NCI-H187 treated with DMSO at 0.1 percent for 48 hours (cell line): ENCODE data around the gene TSBP1.

ENCODE experiments used
- DNase-seq: peaks from one replicate; lab custom pipeline; 2025; lab: John Stamatoyannopoulos, UW

TSBP1 gene, protein sequence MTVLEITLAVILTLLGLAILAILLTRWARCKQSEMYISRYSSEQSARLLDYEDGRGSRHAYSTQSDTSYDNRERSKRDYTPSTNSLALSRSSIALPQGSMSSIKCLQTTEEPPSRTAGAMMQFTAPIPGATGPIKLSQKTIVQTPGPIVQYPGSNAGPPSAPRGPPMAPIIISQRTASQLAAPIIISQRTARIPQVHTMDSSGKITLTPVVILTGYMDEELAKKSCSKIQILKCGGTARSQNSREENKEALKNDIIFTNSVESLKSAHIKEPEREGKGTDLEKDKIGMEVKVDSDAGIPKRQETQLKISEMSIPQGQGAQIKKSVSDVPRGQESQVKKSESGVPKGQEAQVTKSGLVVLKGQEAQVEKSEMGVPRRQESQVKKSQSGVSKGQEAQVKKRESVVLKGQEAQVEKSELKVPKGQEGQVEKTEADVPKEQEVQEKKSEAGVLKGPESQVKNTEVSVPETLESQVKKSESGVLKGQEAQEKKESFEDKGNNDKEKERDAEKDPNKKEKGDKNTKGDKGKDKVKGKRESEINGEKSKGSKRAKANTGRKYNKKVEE

DNA sequence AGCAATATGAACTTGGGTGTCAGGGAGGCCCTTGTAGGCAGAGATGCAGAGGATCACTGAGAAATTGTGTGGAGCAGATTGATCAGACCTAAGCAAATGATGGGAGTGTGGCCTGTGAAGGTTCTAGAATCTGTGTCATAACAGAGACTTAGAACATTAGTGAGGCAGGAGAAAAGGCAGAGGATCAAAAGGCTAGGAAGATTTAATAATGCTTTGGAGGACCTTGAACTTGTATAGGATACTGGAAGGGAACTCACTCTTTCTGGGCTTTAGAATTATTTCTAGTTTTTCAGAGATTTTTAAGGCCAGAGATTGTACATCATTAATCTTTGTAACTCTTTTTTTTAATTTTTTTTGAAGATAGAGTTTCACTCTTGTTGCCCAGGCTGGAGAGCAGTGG is at the start of gene TSBP1:
Gene TSBP1 (minus strand): TSS at position 101 of the 400 bp plus-strand sequence. CDS start 197 bp downstream, outside the sequence.
- no peak for DNase-seq

DNA sequence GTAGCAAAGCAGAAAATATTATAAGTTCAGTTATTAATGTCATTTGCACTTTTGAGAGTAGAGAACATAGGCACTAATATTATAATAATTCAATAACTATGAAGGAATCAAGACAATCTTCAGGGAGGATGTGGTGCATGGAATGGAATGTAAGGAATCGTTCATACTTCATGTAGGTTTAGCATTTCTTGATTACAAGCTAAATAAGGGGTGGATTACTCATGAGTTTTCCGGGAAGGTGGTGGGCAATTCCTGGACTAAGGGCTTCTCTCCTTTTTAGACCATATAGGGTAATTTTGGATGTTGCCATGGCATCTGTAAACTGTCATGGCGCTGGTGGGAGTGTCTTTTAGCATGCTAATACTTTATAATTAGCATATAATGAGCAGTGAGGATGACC is 44.3 kb upstream of the TSBP1 start:
- no peak for DNase-seq

DNA sequence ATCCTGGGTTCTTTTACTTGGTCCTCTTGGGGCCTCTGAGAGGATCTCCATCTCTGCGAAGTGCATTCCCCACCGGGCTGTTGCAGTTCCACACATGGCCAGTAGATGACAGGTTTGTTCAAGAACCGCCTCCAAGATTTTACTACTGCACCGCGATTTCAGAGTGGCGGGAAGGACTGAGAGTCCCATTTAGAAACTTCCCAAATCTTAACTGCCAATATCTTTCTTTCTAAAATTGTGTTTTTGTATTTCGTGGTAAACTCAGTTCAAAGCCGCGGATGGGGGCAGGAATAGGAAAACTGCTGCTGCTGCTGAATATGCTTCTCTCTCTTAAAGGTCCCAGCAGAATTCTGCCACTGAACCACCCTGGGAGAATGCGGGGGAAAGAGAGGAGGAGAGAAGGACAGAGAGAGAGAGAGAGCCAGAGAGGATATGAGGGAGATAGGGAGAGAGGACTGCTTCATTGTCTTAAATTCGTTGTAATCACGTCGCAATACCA is 43.9 kb upstream of the TSBP1 start:
- DNase-seq = peak; percentile 25

DNA sequence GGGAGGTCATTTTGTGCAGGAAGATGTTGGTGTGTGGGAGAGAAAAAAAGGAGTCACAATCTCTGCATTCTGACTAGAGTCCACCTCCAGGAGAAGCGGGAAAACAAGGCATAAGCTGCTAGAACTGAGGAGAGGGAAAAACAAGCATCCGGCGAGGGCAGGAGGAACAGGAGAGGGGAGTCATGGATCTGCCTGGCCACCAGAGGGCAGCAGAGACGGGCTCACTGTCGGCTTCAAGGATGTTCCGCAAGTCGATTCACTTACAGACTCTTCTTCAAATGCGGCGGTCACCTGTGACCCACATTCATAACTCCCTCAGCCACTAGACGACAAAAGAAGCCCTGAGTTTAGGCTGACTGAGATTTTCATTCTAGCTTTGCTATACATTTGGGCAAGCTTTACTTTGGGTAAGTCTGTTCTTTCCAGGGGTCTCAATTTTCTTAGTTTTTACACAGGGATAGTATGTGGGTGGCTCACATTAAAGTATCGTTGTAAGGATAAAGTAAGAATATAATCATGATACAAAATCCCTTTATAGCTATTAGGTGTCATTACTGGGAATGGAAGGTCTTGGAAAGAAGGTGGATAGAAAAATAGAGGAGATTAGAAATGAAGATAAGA is 41.8 kb upstream of the TSBP1 start:
- peak; percentile 61 for DNase-seq

DNA sequence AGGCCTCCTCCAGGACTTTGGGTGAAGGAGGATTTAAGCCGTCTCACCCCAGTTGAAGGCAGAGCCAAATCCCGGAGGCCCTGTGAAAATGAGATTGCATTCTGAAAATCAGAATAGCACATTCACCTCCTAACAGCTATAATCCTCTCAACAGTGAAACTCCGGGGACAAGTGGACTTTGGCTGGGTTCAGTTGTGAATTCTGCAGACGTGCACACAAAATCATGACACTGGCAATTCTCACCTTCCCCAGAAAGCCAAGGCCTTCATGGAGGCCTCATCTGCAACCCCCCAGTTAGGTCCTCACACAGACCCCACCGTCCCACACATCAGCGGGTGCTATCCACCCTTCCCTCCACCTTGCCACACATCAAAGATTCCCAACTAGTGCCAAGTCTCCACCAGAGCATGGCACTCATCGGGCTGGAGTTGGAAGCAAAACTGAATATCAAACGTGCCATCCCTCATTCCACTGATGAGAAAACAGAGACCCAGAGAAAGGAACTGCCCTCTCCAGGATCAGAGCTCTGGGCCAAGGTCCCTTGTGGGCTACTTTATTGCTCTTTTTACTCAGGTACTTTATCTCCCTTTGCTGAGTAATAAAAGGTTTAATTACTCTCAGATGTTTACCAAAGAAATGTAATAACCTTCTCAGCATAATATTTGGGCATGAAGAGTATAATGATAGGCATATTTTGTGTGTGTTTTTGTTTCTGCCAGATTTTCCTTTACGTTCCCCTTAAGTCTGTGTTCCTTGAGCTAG is 40.0 kb upstream of the TSBP1 start:
- no peak for DNase-seq

DNA sequence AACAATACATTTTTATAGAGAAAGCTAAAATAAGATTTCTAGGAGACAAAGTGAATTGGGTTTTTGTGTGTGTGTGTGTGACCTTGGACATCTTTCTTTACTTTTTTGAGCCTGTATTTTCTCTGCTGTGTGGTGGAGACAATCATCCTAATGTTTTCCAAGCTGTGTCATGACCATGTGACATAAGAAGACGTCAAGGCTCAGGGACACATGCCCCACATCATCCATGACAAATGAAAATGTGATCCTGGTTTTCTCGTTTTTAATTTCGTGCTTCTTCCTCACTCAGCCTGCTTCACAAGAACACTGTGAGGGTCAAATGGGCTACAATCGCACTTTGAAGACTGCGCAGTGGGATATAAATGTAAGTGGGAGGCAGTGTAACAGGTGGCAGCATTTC is 39.2 kb upstream of the TSBP1 start:
- no peak for DNase-seq

DNA sequence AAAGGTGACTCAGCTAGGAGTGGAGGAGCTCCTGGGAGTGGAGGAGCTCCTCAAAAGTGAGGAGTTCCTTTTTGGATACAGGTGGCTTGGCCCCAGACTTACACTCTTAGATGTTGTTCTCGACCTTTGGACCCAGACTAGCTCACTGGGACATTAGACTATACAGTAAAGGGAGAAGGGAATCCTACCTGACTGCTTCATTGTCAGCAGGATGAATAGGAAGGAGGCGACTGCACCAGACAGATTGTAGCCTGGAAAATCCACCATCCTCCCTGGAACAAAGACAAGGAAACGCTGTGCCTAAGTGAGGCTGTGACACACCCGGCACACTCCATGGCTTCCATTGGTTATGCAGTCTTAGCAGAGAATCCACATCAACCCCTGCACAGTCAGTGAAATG is 35.2 kb upstream of the TSBP1 start, which contains the start of gene BTNL2:
Gene BTNL2 (minus strand): TSS at position 325 of the 400 bp plus-strand sequence. CDS start 58 bp downstream, at position 267.
- DNase-seq = no peak

DNA sequence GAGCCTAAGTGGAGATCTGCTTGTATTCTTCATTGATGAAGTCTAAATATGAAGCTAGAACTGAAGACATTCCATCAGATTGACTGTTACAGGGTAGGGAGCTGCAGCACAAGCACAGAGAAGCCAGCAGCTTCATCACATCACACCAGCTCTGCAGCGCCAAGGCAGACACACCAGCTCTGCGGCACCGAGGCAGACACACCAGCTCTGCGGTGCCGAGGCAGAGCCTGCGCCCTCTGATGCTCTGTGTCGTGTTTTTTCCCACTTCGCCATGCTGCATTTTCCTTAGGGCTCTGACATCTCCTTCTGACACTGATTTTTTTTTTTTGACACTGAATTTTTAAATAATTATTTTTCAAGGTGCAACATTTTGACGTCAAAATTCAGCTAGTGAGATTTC is 34.5 kb upstream of the TSBP1 start:
- no peak for DNase-seq

DNA sequence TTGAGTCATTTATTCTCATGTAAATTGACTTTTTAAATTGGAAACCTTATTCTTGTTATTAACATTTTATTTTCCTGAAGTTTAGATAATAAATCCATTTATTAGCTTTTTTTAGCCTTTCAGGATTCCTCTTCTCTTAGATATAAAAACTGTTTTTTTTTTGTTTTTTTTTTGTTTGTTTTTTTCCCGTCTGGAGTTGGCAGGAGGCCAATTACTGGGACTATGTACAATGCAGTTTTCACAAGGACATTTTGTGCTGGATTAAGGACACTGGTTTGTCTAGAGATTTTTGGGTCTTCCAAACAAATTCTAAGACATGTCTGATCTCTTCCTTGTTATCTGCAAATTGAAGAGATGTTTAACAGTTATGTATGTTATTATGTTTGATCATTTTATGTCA is 34.0 kb upstream of the TSBP1 start:
- no peak for DNase-seq

DNA sequence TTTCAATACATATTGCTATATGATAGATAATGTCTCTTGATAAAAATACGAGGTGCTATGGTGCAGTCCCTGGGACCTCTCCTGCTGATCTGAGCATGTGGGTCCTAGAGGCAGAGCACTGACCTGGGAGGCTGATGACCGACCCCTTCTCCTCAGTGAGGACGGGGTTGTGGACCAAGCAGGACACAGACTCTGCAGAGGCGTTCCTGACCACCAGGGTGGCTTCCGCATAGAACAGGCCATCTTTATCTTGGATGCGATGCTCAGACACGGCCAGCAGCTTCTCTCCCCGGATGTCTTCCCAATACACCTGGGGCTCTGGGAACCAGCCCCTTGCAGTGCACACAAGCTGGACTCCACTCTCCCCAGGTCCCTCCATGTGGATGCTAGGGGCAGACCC is 31.1 kb upstream of the TSBP1 start:
- no peak for DNase-seq

DNA sequence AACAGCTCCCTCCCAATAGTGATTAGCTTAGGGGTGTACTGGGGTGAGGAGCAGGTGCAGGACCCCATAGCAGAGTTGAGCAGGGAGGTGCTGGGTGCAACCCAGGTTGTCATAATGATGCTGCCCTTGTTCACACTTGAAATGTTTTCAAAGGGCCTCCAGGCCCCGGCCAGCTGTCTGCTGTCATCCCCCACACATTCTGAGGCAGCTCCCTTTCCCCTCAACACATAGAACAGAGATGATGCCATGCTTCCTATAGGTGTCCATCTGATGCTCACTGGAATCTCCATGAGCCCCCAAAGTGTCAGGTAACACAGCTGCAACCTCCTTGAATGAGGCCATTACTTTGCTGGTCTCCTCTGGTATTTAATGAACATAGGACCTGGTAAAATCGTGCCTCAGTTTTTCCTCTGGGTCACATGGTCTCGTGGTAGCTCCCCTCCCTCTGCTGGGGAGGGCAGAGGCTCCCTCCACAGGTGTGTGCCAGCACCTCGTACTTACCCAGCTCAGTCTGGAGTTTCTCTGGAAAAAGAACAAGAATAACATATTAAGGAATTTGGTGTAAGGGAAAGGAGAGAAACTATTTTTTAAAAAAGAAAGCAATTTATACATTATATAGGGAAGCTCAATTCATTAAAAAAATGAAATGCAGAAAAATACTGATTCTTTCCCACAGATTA is 29.7 kb upstream of the TSBP1 start:
- no peak for DNase-seq

DNA sequence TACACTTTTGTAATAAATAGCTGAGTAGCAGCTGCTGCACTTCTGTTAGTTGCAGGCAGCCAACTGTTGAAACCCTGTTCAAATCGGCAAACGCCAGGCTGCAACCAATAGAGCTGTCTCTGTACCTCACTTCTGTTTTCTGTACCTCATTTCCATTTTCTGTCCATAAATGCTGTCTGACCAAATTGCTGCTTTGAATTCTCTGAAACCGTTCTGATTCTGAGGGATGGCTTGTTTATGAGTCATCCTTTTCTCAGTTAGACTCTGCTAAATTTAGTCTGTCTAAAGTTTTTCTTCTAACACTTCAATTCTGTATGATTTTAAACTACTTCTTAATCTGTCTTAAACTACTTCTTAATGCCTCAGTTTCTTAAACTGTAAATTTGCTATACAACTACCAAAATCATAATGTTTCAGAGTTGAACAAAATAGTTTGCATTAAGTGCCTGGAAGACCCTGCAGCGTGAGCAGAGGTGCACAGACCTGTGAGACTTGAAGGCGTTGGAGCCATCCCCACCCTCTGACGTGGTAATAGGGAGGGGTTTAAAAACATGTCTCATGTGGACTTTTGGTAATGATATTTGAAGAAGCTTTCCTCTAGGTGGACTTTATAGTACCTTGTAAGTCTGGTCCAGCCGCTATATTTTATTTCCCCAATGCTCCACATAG is 25.7 kb upstream of the TSBP1 start:
- DNase-seq = no peak

DNA sequence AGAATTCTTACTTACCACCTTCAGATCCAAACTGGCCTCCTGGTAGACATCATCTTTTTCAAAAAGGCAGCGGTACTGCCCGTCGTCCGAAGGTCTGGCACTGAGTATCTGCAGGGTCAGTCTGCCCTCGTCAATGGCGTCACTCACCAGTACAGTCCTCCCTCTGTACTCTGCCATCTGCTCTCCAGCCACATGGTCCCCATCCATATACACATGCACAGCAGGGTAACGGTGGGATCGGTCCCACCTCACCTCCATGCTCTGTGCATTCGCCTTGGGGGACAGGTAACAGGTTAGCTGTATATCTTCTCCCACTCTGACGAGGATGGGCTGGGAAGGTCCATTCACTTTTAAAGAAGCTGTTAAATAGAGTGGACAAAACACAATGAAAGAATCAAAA is 24.3 kb upstream of the TSBP1 start:
- DNase-seq = no peak

DNA sequence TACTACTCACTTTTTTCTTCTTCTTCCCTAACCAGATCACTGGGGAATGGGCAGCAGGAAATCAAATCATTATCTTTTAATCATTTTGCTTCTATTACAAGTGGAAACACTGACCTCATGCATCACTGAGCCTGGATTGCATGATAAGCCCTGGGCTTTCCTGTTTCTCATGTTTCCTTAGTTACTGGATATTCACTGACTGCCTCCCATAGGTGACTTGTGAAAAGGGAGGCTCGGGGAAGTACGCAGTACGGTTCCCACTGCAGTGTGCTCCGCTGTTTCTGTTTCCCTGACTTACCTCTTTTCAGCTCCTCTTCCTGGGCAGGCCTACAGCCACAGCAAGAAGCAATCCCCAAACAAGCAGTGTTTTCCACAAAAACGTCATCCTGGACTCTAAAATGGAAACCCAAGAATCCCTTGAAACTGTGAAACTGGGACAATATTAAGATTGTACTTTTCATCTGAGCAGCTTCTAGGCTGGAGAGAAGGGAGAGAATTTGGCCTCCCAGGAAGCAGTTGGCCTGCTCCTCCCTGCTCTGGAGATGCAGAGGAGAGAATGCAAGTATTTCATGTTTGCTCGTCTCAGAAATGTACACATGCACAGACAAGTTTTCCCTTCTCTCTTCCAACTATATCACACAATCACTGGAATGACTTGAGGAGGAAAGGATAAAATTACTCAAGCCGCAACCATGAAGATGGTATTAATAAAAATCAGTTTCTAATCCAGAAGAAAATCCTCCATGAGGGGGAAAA is 22.1 kb upstream of the TSBP1 start:
- DNase-seq = no peak

DNA sequence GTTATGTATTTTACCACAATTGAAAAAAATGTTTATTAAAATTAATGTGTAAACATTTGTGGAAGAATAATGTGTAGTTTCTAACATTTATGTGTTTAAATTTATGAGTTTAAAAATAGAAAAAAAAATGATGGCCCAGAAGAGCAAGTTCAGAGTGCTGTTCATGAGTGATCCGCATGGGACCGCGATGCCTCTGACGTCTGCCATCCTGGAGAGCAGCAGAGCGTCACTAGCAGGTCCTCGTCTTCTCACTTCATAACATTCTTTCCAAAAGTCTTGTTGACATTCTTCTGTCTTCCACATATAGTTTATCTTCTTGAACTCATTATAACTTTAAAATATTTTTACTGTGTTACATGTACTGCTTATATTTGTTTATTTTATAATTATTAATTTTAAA is 19.8 kb upstream of the TSBP1 start:
- DNase-seq = no peak

DNA sequence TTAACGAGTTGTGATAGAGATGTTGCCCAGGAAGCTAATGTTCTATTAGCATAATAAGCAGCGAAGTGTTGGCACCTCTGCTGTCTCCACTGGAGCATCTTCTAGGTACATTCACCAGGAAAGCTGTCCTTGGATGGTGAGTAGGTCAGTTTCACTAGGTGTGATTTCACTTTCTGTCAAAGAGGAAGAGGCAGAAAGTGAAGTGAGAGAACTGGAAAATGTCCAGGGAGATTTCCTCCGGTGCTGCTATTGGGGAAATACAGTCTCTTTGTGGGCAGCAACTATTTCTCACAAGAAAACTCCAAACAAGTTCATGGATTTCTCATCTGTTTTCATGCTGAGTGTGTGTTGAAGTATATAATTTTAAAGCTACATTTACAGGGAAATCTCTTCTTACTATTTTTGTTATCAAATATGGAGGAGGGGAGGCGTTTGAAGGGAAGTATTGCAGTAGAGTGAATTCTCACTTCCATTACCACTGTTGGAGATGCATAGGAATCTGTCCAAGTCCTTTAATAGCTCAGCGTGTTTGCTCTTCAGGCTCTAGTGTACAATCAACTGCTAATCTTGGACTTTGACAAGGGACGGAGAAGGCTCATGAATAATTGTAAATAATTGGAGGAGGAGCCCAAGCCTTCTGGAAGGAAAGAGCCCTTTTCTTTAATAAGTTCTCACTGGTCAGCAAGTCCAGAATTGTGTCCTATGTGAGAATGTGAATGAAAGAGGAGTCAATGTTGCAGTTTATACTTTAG is 16.1 kb upstream of the TSBP1 start:
- DNase-seq = no peak

DNA sequence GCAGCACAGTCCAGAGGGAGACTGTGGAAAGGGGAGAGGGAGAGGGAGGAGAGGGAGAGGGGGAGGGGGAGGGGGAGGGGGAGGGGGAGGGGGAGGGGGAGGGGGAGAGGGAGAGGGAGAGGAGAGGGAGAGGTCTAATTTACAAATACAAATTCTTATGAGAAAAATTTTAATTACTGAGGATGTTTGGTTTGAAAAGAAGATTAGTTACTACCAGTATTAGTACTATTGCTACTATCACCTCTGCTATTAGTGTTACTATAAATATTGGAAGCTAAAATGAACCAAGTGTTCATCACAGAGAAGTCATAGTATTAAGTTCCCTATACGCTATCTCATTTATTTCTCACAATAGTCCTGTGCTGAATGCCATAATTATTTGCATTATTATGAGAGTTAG is 14.3 kb upstream of the TSBP1 start:
- no peak for DNase-seq

DNA sequence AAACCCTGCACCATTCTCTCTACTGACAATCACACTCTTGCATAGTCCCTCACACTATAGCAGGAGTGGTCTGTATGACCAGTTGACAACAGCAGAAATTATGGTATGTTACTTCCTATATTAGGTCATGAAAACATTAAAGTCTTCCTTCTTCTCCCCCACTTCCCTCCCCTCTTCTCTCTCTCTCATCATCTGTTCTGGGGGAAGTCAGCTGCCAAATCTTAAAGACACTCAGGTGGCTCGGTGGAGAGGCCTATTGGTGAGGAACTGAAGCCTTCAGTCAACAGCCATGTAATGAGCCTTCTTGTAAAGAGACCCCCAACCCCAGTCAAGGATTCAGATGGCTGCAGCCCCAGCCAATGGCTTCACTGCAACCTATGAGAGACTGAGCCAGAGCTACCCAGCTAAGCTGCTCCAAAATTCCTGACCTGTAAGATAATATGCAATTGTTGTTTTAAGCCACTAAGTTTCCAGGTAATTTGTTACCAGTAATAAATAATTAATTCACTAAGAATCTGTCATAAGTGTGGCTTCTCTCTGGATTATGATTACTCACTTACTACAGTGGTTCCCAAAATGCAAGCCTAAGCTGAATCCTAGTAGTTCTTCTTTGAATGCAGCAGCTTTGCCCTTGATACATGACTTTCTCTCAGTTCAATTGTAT is 11.2 kb upstream of the TSBP1 start:
- no peak for DNase-seq

DNA sequence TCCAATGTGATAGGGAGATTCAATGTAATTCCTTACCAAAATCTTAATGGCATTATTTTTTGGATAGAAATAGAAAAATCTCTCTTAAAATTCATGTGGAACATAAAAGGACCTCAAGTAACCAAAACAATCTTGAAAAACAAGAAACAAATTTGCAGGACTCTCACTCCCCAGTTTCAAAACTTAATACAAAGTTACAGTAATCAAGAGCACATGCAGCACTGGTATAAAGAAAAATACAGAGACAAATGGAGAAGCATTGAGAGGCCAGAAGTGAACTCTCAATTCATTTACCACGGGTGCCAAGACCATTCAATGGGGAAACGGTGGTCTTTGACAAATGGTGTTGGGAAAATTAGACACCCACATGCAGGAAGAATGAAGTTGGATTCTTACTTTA is 7.8 kb upstream of the TSBP1 start:
- DNase-seq = no peak
